Effector memory CD4-positive, alpha-beta T cell (primary cell): ENCODE results near the gene IL1R1.

Experiments
- DNase-seq, 3 donors: peaks; one replicate each; pipeline ENCODE4 v3.0.0-alpha.2; 2020
- H3K27ac ChIP-seq: 2 replicates; pipeline ENCODE4 v1.7.0; 2013; ENCODE audit warnings: mild to moderate bottlenecking, low read length, moderate library complexity; ENCODE audit not compliant: insufficient read depth, poor library complexity, severe bottlenecking
- H3K27me3 ChIP-seq: replicated peaks from 2 replicates; pipeline ENCODE4 v1.7.0; 2013; ENCODE audit warnings: mild to moderate bottlenecking, low read length; ENCODE audit not compliant: insufficient read depth, control insufficient read depth, poor library complexity, severe bottlenecking
- H3K36me3 ChIP-seq: 2 replicates; pipeline ENCODE4 v1.7.0; 2013; ENCODE audit warnings: mild to moderate bottlenecking, low read length, moderate library complexity; ENCODE audit not compliant: control insufficient read depth, insufficient read depth
- H3K4me1 ChIP-seq: 2 replicates; pipeline ENCODE4 v1.7.0; 2013; ENCODE audit warnings: low read length, mild to moderate bottlenecking; ENCODE audit not compliant: control insufficient read depth, insufficient read depth, poor library complexity, severe bottlenecking
- H3K4me3 ChIP-seq: 2 replicates; pipeline ENCODE4 v1.7.0; 2013; ENCODE audit warnings: low read length, low read depth, mild to moderate bottlenecking; ENCODE audit not compliant: insufficient read depth, poor library complexity, severe bottlenecking
- H3K9me3 ChIP-seq: 2 replicates; pipeline ENCODE4 v1.7.0; 2013; ENCODE audit warnings: mild to moderate bottlenecking, low read length, moderate library complexity; ENCODE audit not compliant: control insufficient read depth

IL1R1 gene

DNA sequence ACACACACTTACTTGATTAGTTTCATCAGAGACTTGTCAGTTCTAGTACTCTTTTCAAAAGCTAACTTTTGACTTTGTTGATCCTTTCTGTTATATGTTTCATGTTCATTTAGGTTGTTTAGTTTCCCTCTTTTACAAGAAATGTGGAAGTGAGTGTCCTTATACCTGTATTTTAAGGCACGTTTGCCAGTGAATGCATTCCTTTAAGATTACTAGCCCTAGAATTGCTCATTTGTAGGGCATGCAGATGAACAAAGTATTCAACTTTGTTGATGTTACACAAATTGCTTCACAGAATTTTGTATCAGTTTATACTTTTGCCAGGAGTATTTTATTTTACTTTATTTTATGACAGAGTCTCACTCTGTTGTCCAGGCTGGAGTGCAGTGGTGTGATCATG, 50.5 kb downstream of the IL1R1 start:
- Histone ChIP-seq H3K9me3 (no peaks in the 10 kb centered on the region), H3K36me3 (no peaks in the 10 kb centered on the region), H3K27me3 (no peaks in the 10 kb centered on the region), H3K27ac (no peak overlapping the region), H3K4me3 (no peak overlapping the region), H3K4me1 (no peaks in the 10 kb centered on the region)
- DNase-seq: no peak

GRCh38 chr2:102194609-102195268, 52.2 kb downstream of the IL1R1 start:
- Histone ChIP-seq H3K36me3 (no peaks in the 10 kb centered on the region), H3K4me3 (no peak overlapping the region), H3K27ac (no peak overlapping the region), H3K9me3 (no peaks in the 10 kb centered on the region), H3K27me3 (no peaks in the 10 kb centered on the region), H3K4me1 (no peaks in the 10 kb centered on the region)
- DNase-seq: no peak

DNA sequence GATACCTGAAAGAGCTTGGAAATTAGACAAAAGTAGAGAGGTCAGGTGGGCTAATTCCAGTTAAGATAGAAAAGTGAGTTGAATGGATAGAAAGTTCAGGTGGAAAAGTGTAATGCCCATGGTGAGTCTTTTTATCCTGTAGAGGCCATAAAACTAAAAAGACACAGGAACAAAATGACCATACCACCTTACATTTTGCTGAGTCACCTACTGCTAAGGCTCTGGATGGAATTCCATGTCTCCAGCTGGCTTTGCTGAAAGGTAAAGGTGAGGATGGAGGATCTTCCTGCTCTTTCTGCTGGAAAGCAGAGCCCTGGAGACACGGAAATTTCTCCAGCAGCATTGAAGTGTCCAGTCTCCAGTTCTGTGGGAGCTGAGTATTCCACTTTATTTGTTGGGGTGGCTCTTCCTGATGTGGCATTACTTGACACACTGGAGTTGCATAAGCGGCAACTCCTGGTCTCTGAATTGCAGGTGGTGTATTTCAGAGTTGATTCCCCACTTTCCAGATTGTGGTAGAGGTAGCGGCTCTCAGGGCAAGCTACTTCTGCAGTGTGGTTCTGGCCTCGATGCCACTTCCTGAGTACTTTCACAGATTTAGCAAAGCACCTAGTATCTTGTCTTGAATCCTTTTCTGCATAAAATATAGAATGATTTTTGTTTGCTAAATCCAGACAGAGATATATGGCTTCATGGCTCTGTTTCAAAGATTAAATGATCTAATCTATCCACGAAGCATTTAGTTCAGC, 55.0 kb downstream of the IL1R1 start:
- Histone ChIP-seq H3K36me3 (no peaks in the 10 kb centered on the region), H3K4me1 (no peaks in the 10 kb centered on the region), H3K27me3 (no peaks in the 10 kb centered on the region), H3K4me3 (no peak overlapping the region), H3K9me3 (no peaks in the 10 kb centered on the region), H3K27ac (no peak overlapping the region)
- DNase-seq: no peak

- no peak overlapping the region for H3K4me3 ChIP-seq
- H3K9me3 ChIP-seq: no peaks in the 10 kb centered on the region
- H3K36me3 ChIP-seq: no peaks in the 10 kb centered on the region
- no peak overlapping the region for H3K27ac ChIP-seq
- DNase-seq: no peak
- no peaks in the 10 kb centered on the region for H3K27me3 ChIP-seq
- H3K4me1 ChIP-seq: no peaks in the 10 kb centered on the region
Observed at GRCh38 chr2:102200539-102200938, 58.0 kb downstream of the IL1R1 start.

DNA sequence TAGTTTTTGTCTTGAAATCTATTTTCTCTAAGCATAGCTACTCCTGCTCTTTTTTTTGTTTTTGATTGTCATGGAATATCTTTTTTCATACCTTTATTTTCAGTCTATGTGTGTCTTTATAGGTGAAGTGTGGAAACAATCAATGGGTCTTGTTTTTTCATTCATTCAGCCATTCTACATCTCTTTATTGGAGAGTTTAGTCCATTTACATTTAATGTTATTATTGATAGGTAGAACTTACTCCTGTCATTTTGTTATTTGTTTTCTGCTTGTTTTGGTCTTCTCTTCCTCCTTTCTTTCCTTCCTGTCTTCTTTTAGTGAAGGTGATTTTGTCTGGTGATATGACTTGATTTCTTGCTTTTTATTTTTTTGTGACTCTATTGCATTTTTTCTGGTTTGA, 62.1 kb downstream of the IL1R1 start:
- H3K27ac ChIP-seq: no peak overlapping the region
- no peak overlapping the region for H3K4me3 ChIP-seq
- no peaks in the 10 kb centered on the region for H3K27me3 ChIP-seq
- H3K9me3 ChIP-seq: no peaks in the 10 kb centered on the region
- H3K36me3 ChIP-seq: no peaks in the 10 kb centered on the region
- H3K4me1 ChIP-seq: no peaks in the 10 kb centered on the region
- no peak for DNase-seq

- no peak overlapping the region for H3K27ac ChIP-seq
- no peaks in the 10 kb centered on the region for H3K4me1 ChIP-seq
- H3K4me3 ChIP-seq: no peak overlapping the region
- no peaks in the 10 kb centered on the region for H3K27me3 ChIP-seq
- no peak for DNase-seq
- H3K9me3 ChIP-seq: no peaks in the 10 kb centered on the region
- no peaks in the 10 kb centered on the region for H3K36me3 ChIP-seq
Observed at GRCh38 chr2:102206666-102207341, 64.3 kb downstream of the IL1R1 start.

- H3K27me3 ChIP-seq: no peaks in the 10 kb centered on the region
- H3K4me1 ChIP-seq: no peaks in the 10 kb centered on the region
- DNase-seq: no peak
- no peaks in the 10 kb centered on the region for H3K36me3 ChIP-seq
- no peak overlapping the region for H3K4me3 ChIP-seq
- no peaks in the 10 kb centered on the region for H3K9me3 ChIP-seq
- H3K27ac ChIP-seq: no peak overlapping the region
Observed at GRCh38 chr2:102208774-102209173, 66.2 kb downstream of the IL1R1 start.

DNA sequence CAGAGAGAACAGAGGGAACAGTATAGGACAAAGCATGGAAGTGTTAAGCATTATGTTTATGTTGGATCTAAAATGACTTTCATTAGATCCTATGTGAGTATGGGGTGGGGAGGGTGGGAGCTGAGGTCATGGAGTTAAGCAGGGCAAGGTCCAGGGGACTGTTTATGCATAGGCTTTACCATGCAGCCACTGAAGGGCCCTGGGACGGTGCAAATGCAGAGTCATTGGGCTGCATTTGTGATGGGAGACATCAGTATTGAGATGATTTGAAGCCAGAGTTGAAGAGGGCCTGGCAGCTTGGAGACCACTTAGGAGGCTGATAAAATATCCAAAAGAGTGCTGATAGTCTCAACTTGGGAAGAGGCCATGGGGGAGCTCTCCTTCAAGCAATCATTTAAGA, 66.9 kb downstream of the IL1R1 start:
- Histone ChIP-seq H3K4me3 (no peak overlapping the region), H3K36me3 (no peaks in the 10 kb centered on the region), H3K9me3 (no peaks in the 10 kb centered on the region), H3K4me1 (no peaks in the 10 kb centered on the region), H3K27ac (no peak overlapping the region), H3K27me3 (no peaks in the 10 kb centered on the region)
- DNase-seq: no peak

DNA sequence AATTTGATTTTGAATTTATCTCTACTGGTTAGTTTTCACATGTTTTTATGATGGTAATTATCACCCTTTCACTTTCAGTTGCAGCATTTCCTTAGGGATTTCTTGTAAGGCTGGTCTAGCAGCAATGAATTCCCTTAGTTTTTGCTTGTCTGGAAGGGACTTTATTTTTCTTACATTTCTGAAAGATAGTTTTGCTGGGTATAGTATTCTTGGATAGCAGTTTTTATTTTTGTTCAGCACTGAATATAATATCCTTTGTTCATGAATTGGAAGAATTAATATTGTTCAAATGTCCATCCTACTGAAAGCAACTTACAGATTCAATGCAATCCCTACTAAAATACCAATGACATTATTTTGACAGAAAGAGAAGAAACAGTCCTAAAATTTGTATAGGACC, 74.5 kb downstream of the IL1R1 start:
- H3K27me3 ChIP-seq: no peaks in the 10 kb centered on the region
- no peak overlapping the region for H3K27ac ChIP-seq
- peaks cover 15% of the 10 kb centered on the region for H3K9me3 ChIP-seq
- no peaks in the 10 kb centered on the region for H3K36me3 ChIP-seq
- H3K4me3 ChIP-seq: no peak overlapping the region
- no peak for DNase-seq
- peaks cover 9% of the 10 kb centered on the region for H3K4me1 ChIP-seq
